Endodermal cell (in vitro differentiated cells): ENCODE results near the gene C1QL4. TPM values are rescaled to one million over a fixed set of nuclear protein-coding genes. Genes with fewer than 3 reads are reported as not detected.
A peak's percentile ranks its signal among the peaks of the same experiment; 100 is the strongest.

ENCODE experiments used
- DNase-seq: peaks from one replicate; pipeline ENCODE4 v3.0.0-alpha.2; 2017
- H3K27ac ChIP-seq: 2 replicates; pipeline ENCODE4 v1.5.1; 2013; ENCODE audit warnings: mild to moderate bottlenecking, low read depth, low read length, moderate library complexity
- H3K27me3 ChIP-seq: 2 replicates; pipeline ENCODE4 v1.6.1; 2013; ENCODE audit warnings: mild to moderate bottlenecking, low read length, moderate library complexity; ENCODE audit not compliant: insufficient read depth, control insufficient read depth, poor library complexity, severe bottlenecking
- H3K36me3 ChIP-seq: 2 replicates; pipeline ENCODE4 v1.7.0; 2013; ENCODE audit warnings: mild to moderate bottlenecking, low read length, moderate library complexity; ENCODE audit not compliant: control insufficient read depth, insufficient read depth
- H3K4me1 ChIP-seq: one replicate; pipeline ENCODE4 v1.7.0; 2013; ENCODE audit warnings: low read length; ENCODE audit not compliant: control insufficient read depth, insufficient read depth
- H3K4me3 ChIP-seq: 2 replicates; pipeline ENCODE4 v1.5.1; 2013; ENCODE audit warnings: mild to moderate bottlenecking, low read length, moderate library complexity
- H3K9ac ChIP-seq: 2 replicates; pipeline ENCODE4 v1.6.1; 2013; ENCODE audit warnings: mild to moderate bottlenecking, low read length, moderate library complexity; ENCODE audit not compliant: poor library complexity, severe bottlenecking; ENCODE audit errors: extremely low read depth
- H3K9me3 ChIP-seq: 2 replicates; pipeline ENCODE4 v1.6.1; 2013; ENCODE audit warnings: mild to moderate bottlenecking, low read length, moderate library complexity; ENCODE audit not compliant: control insufficient read depth
- H3K27ac Mint-ChIP-seq: 2 replicates; pipeline ENCODE4 v1.8.0; 2020; ENCODE audit warnings: mixed read lengths
- H3K27me3 Mint-ChIP-seq: 2 replicates; pipeline ENCODE4 v1.8.0; 2021; ENCODE audit warnings: mild to moderate bottlenecking, mixed read lengths; ENCODE audit not compliant: insufficient read depth
- H3K36me3 Mint-ChIP-seq: 2 replicates; pipeline ENCODE4 v1.8.0; 2020; ENCODE audit warnings: low read depth, mixed read lengths
- H3K4me1 Mint-ChIP-seq: 2 replicates; pipeline ENCODE4 v1.8.0; 2020; ENCODE audit warnings: mixed read lengths
- H3K4me3 Mint-ChIP-seq: 2 replicates; pipeline ENCODE4 v1.8.0; 2020; ENCODE audit warnings: mild to moderate bottlenecking, moderate library complexity, mixed read lengths
- H3K9me3 Mint-ChIP-seq: 2 replicates; pipeline ENCODE4 v1.8.0; 2020; ENCODE audit warnings: mild to moderate bottlenecking, mixed read lengths
- WGBS, 2 experiments: methylation state at CpG; one replicate each; pipeline versions ENCODE4 v1.1.5 to v1.1.7; 2013; ENCODE audit warnings: missing lambda C conversion rate in 2 of 2, mixed read lengths in 1 of 2; ENCODE audit not compliant: insufficient coverage in 1 of 2, insufficient read length in 1 of 2; 5-methylcytosine and 5-hydroxymethylcytosine counted together
- total RNA-seq, 2 donors: library from RNA; stranded (reverse); fragmentation: NEBNext Ultra II Directional in 1 of 2; extraction: Animal tissue kit (Norgen Biotek cat#: 25700) in 1 of 2; gene quantifications; 2 replicates in 1 of 2; 3 replicates in 1 of 2; pipeline ENCODE4 v1.2.1, GENCODE V29; 2021
- TF ChIP-seq, protein P1 (sequence below): fragments of 200-600 bp; sonication (generic); conservative IDR thresholded peaks from 2 replicates; pipeline ENCODE4 v1.5.0; 2021; ENCODE audit warnings: antibody characterized with exemption, mild to moderate bottlenecking

Gene C1QL4
- total RNA-seq, 2 donors from 2014 or later, result 0.20 to 0.38 TPM

DNA sequence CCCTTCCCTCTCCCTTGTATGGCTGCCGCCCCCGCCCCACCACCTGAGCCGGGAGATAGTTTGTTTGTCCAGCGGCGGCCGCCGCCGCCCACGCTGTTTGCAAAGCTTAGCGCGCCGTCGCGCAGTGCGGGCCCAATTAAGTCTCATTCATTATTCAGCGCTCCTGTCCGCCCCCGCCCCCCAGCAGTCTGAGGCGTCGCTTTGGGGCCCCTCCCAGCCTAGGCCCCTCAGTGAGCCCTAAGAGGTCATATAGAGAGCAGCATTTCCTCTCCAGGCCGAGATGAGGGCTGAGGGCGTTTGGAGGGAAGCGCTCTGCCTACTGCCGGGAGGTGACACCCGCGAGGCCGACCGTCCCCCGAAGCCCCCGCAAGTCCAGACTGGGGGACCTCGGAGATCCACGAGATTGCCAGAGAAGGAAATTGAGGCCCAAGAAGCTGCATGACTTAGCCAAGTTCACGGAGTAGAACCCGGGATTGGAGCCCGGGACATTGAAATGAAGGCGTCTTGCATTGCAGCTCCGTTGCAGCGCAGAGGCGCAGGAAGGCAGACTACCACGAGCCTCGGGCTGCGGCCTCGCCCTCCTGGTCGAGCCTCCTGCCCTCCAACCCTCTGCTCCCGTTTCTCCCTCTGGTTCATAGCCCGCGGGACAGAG is 9.8 kb upstream of the C1QL4 start, which contains the start of gene DNAJC22:
Gene DNAJC22, plus strand, starts transcription at position 230 of the 652 bp plus-strand sequence. CDS start 1,985 bp downstream, outside the sequence.
- 2 to 4% methylated on average over 15 to 47 of the region's 47 CpGs for WGBS, 2 experiments

DNA sequence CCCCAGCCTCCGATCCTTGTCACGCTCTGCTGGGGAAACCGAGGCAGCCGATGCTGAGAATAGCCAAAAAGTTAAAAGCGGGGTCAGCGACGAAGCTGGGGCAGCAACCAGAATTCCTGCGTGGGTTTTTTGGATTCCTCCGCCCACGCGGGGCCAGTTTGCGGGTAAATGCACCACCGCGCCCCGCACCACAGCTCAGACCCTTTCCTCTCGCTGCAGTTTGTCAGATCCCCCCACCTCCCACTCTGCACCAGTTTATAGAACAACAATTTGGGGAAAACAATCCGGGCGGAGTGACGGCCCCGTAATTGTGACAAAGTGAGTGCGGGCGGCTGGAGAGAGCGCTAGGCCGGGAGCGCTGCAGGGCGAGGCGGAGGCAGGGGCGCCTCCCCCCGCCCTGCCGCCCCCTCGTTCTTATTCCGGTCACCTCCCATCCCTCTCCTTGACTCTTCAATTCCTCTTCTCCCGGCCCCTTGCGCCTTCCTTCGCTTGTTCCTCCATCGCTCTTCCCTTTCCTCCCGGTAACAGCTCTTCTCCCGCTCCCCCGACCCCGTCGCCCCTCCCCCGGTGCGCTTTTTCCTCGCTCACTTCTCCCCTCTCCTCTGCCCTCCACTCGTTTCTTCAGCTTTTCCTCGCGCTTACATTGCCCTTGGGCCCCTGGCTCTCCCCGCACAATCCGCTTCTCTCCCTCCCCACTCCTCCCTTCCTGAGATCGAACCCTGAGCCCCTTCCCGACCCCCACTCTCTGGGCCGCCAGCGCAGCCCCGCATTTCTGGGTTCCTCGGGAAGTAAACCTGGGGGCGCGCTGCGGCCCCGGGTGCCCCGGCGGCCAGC is 9.1 kb upstream of the C1QL4 start:
- peaks cover 84% of the 10 kb centered on the region for H3K27me3 ChIP-seq
- peaks cover 5% of the 10 kb centered on the region for H3K4me1 ChIP-seq
- H3K4me3 ChIP-seq, result peak overlapping the region; percentile 65
- peaks cover 97% of the 10 kb centered on the region for H3K27me3 Mint-ChIP-seq
- H3K9ac ChIP-seq, result no peak overlapping the region
- no peaks in the 10 kb centered on the region for H3K36me3 ChIP-seq
- peaks cover 15% of the 10 kb centered on the region for H3K4me1 Mint-ChIP-seq
- no peaks in the 10 kb centered on the region for H3K36me3 Mint-ChIP-seq
- DNase-seq, result peak; percentile 84
- no peak overlapping the region for H3K27ac ChIP-seq
- TF ChIP-seq, protein P1, sequence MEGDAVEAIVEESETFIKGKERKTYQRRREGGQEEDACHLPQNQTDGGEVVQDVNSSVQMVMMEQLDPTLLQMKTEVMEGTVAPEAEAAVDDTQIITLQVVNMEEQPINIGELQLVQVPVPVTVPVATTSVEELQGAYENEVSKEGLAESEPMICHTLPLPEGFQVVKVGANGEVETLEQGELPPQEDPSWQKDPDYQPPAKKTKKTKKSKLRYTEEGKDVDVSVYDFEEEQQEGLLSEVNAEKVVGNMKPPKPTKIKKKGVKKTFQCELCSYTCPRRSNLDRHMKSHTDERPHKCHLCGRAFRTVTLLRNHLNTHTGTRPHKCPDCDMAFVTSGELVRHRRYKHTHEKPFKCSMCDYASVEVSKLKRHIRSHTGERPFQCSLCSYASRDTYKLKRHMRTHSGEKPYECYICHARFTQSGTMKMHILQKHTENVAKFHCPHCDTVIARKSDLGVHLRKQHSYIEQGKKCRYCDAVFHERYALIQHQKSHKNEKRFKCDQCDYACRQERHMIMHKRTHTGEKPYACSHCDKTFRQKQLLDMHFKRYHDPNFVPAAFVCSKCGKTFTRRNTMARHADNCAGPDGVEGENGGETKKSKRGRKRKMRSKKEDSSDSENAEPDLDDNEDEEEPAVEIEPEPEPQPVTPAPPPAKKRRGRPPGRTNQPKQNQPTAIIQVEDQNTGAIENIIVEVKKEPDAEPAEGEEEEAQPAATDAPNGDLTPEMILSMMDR, result no peak
- 0 to 1% methylated on average over 10 to 61 of the region's 61 CpGs for WGBS, 2 experiments
- H3K27ac Mint-ChIP-seq, result no peak overlapping the region
- peak overlapping the region; percentile 58 for H3K4me3 Mint-ChIP-seq
- no peaks in the 10 kb centered on the region for H3K9me3 Mint-ChIP-seq
- H3K9me3 ChIP-seq, result no peaks in the 10 kb centered on the region

More for the DNA sequence above, 9.8 kb upstream of the C1QL4 start, which contains the start of gene DNAJC22:
- H3K9ac ChIP-seq, result no peak within 1 kb of the TSS
- H3K4me1 ChIP-seq, result peaks cover 5% of the 10 kb centered on the region
- peaks cover 90% of the 10 kb centered on the region for H3K27me3 Mint-ChIP-seq
- H3K4me1 Mint-ChIP-seq, result peaks cover 15% of the 10 kb centered on the region
- peaks cover 76% of the 10 kb centered on the region for H3K27me3 ChIP-seq
- H3K4me3 Mint-ChIP-seq, result peak within 1 kb of the TSS; percentile 58
- H3K36me3 ChIP-seq, result peaks cover 4% of the 10 kb centered on the region
- TF ChIP-seq, protein P1, result no peak
- no peak within 1 kb of the TSS for H3K27ac ChIP-seq
- H3K27ac Mint-ChIP-seq, result no peak within 1 kb of the TSS
- H3K4me3 ChIP-seq, result peak within 1 kb of the TSS; percentile 72
- H3K36me3 Mint-ChIP-seq, result no peaks in the 10 kb centered on the region
- no peaks in the 10 kb centered on the region for H3K9me3 Mint-ChIP-seq
- H3K9me3 ChIP-seq, result no peaks in the 10 kb centered on the region
- DNase-seq, result peak; percentile 88

DNA sequence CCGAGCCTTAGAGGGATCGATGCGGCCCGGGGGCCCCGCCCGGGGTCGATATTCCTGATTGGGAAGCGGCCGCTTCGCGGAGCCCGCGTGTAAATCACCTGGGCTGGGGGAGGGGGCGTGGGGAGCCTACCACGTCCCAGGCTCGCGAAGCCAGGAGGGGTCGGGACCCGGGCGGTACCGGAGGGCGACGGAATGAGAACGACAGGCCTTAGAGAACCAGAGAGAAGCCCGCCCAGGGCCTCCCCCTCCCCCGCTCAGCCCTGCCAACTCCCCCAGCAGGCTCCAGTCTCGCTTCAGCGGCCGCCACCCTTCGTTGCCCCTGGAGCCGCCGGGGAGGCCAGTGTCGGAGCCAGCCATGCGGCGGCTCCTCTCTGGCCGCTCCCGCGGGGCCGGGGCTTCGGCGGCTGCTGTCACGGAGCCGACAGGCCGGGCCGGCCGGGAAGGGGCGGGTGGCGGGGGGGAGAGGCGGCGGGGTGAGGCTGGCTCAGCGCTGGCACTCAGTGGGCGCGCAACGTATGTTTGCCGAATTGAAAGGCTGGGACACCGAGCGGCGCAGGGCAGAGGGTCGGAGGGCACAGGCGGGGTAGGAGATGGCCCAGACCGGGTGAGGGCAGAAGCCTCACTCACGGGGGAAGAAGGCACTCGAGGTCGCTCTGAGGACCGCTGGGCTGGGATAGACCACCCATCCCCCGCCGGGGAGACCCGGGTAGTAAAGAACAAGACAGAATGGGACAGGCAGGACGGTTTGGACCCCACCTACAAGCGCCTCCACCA is 8.2 kb upstream of the C1QL4 start:
- Mint-ChIP-seq H3K9me3 (no peaks in the 10 kb centered on the region), H3K27ac (no peak overlapping the region), H3K4me1 (peaks cover 17% of the 10 kb centered on the region), H3K36me3 (no peaks in the 10 kb centered on the region), H3K27me3 (peaks cover 99% of the 10 kb centered on the region), H3K4me3 (peak overlapping the region; percentile 58)
- Histone ChIP-seq H3K4me3 (peak overlapping the region; percentile 65), H3K9ac (no peak overlapping the region), H3K4me1 (peaks cover 5% of the 10 kb centered on the region), H3K36me3 (no peaks in the 10 kb centered on the region), H3K27me3 (peaks cover 92% of the 10 kb centered on the region), H3K27ac (no peak overlapping the region), H3K9me3 (no peaks in the 10 kb centered on the region)
- peak; percentile 88 for DNase-seq
- TF ChIP-seq, protein P1, result no peak
- WGBS, 2 experiments, result 0 to 2% methylated on average over 19 to 68 of the region's 70 CpGs
